Caco-2 (cell line): Measurements from ENCODE around the gene PKP3. TPM values are rescaled to one million over a fixed set of nuclear protein-coding genes. Genes with fewer than 3 reads are reported as not detected.

Source experiments
- BruUV-seq: library from RNA; stranded (reverse); fragments of 400-500 nt; replicated peaks from 2 replicates; lab custom pipeline; 2021; lab: Mats Ljungman, UMichigan
- CTCF ChIA-PET: fragments of 300-600 bp; sonication (Branson Sonifier 250); formaldehyde crosslinking; loops from one replicate; lab custom pipeline; 2022; ENCODE audit warnings: antibody characterized with exemption; lab: Charles Lee
- POLR2A ChIA-PET: fragments of 300-600 bp; sonication (Branson Sonifier 250); formaldehyde crosslinking; loops from one replicate; lab custom pipeline; 2022; ENCODE audit warnings: antibody characterized with exemption; lab: Charles Lee
- DNase-seq, 2 experiments: peaks; one replicate each; pipeline versions ENCODE4 v3.0.0 to v3.0.0-alpha.2; 2020 to 2022
- H3K27me3 ChIP-seq: replicated peaks from 2 replicates; pipeline ENCODE4 v1.6.0; 2011; ENCODE audit warnings: low read length; ENCODE audit not compliant: control insufficient read depth, insufficient read depth
- H3K36me3 ChIP-seq: 2 replicates; pipeline ENCODE4 v1.5.1; 2011; ENCODE audit warnings: low read length; ENCODE audit not compliant: control insufficient read depth, insufficient read depth
- H3K4me1 ChIP-seq: fragments of 250-450 bp; sonication (Bioruptor Pico); 2 replicates; pipeline ENCODE4 v1.5.1; 2020; ENCODE audit warnings: mild to moderate bottlenecking
- H3K4me3 ChIP-seq: 2 replicates; pipeline ENCODE4 v1.5.1; 2011; ENCODE audit warnings: low read depth, mild to moderate bottlenecking, control low read depth, low read length
- H3K9me3 ChIP-seq: fragments of 250-450 bp; sonication (Bioruptor Pico); 2 replicates; pipeline ENCODE4 v1.5.1; 2020; ENCODE audit warnings: mild to moderate bottlenecking, moderate library complexity
- H3K27ac Mint-ChIP-seq: one replicate; pipeline ENCODE4 v1.8.0; 2022; ENCODE audit warnings: mixed read lengths; ENCODE audit not compliant: unreplicated experiment
- H3K27me3 Mint-ChIP-seq: one replicate; pipeline ENCODE4 v1.8.0; 2022; ENCODE audit warnings: mixed read lengths; ENCODE audit not compliant: insufficient read depth, unreplicated experiment
- H3K36me3 Mint-ChIP-seq: one replicate; pipeline ENCODE4 v1.8.0; 2022; ENCODE audit warnings: mild to moderate bottlenecking, mixed read lengths; ENCODE audit not compliant: insufficient read depth, unreplicated experiment
- H3K4me1 Mint-ChIP-seq: one replicate; pipeline ENCODE4 v1.8.0; 2022; ENCODE audit warnings: low read depth, mixed read lengths; ENCODE audit not compliant: unreplicated experiment
- H3K4me3 Mint-ChIP-seq: one replicate; pipeline ENCODE4 v1.8.0; 2022; ENCODE audit warnings: mild to moderate bottlenecking, moderate library complexity, mixed read lengths; ENCODE audit not compliant: unreplicated experiment
- H3K9me3 Mint-ChIP-seq: one replicate; pipeline ENCODE4 v1.8.0; 2022; ENCODE audit warnings: mixed read lengths; ENCODE audit not compliant: unreplicated experiment
- CTCF ChIP-seq, 2 experiments: fragments of 200-600 bp in 1 of 2; IDR thresholded peaks; 1 replicate in 1 of 2; 2 replicates in 1 of 2; pipeline versions ENCODE4 v1.5.1 to v1.8.0; 2011 to 2022; ENCODE audit warnings: antibody characterized with exemption in 1 of 2, control low read depth in 1 of 2, inconsistent platforms in 1 of 2, low read depth in 1 of 2, low read length in 1 of 2, mild to moderate bottlenecking in 1 of 2, moderate library complexity in 1 of 2; ENCODE audit not compliant: insufficient read depth in 1 of 2, severe bottlenecking in 1 of 2, unreplicated experiment in 1 of 2
- intact Hi-C: fragments of 100-400 bp; cut with micrococcal nuclease; formaldehyde crosslinking; loops from one replicate; pipeline ENCODE4 v1.10.0; 2022; ENCODE audit not compliant: unreplicated experiment
- total RNA-seq: library from RNA; stranded (reverse); gene quantifications from 2 replicates; pipeline ENCODE4 v1.2.3, GENCODE V29; 2022

The PKP3 gene
- total RNA-seq, 1 experiment from 2014 or later: 149 TPM

- H3K27ac Mint-ChIP-seq: no peak overlapping the region
- H3K4me1 Mint-ChIP-seq: peaks cover 8% of the 10 kb centered on the region
- Histone ChIP-seq H3K36me3 (no peaks in the 10 kb centered on the region), H3K9me3 (peaks cover 2% of the 10 kb centered on the region; the same call in 1 of the 2 replicates), H3K4me3 (no peak overlapping the region), H3K4me1 (peaks cover 28% of the 10 kb centered on the region), H3K27me3 (no peaks in the 10 kb centered on the region)
- no peak for DNase-seq
- no TSS peak for BruUV-seq
- no peaks in the 10 kb centered on the region for H3K27me3 Mint-ChIP-seq
- H3K4me3 Mint-ChIP-seq: no peak overlapping the region
- CTCF ChIA-PET: interaction anchor here (0.7 kb wide), 1 partner anchor 82 kb away, joined by 3 read pairs; no protein-coding TSS in a partner anchor
- no peak for TF ChIP-seq CTCF (IDR thresholded peaks at IDR 0.05; ENCODE audit: insufficient read depth in 1 of 2, low read depth in 1 of 2, low read length in 1 of 2, severe bottlenecking in 1 of 2, unreplicated experiment in 1 of 2)
- POLR2A ChIA-PET: no interaction called here
- peaks cover 7% of the 10 kb centered on the region for H3K36me3 Mint-ChIP-seq
- intact Hi-C loops: loop anchor here (2.0 to 10.0 kb wide), 2 partner anchors 23 to 53 kb away; partner anchors contain the start of genes ANO9 and B4GALNT4
- peaks cover 14% of the 10 kb centered on the region for H3K9me3 Mint-ChIP-seq
These were observed 2.6 kb upstream of the PKP3 start for GRCh38 chr11:391117-392017.

- H3K27ac Mint-ChIP-seq: no peak overlapping the region
- H3K27me3 ChIP-seq: no peaks in the 10 kb centered on the region
- H3K36me3 ChIP-seq: no peaks in the 10 kb centered on the region; the same call in 1 of the 2 replicates
- ChIA-PET POLR2A (no interaction called here), CTCF (interaction anchor here (1.2 to 2.1 kb wide), 2 partner anchors 24 to 185 kb away, joined by 5 to 8 read pairs; partner anchors contain the start of genes BET1L and RIC8A)
- no peak overlapping the region for H3K4me3 ChIP-seq
- no peak for TF ChIP-seq CTCF (IDR thresholded peaks at IDR 0.05; ENCODE audit: insufficient read depth in 1 of 2, low read depth in 1 of 2, low read length in 1 of 2, severe bottlenecking in 1 of 2, unreplicated experiment in 1 of 2)
- H3K27me3 Mint-ChIP-seq: no peaks in the 10 kb centered on the region
- H3K9me3 ChIP-seq: no peaks in the 10 kb centered on the region
- H3K4me1 Mint-ChIP-seq: peaks cover 8% of the 10 kb centered on the region
- intact Hi-C loops: loop anchor here (2.0 to 10.0 kb wide), 2 partner anchors 23 to 53 kb away; partner anchors contain the start of genes ANO9 and B4GALNT4
- no peak overlapping the region for H3K4me3 Mint-ChIP-seq
- DNase-seq: no peak
- H3K9me3 Mint-ChIP-seq: peaks cover 8% of the 10 kb centered on the region
- peaks cover 28% of the 10 kb centered on the region for H3K4me1 ChIP-seq
- peaks cover 7% of the 10 kb centered on the region for H3K36me3 Mint-ChIP-seq
- no TSS peak for BruUV-seq
These were observed 1.8 kb upstream of the PKP3 start for GRCh38 chr11:392102-392777.
